Testis (tissue), 3 donors: ENCODE measurements around the gene STAT4. TPM values are rescaled to one million over a fixed set of nuclear protein-coding genes. Genes with fewer than 3 reads are reported as not detected.

Experiments used
- DNase-seq: peaks from one replicate; pipeline ENCODE4 v3.0.0-alpha.2; 2019
- H3K27ac ChIP-seq, 2 donors: fragments of 200-600 bp; sonication (generic); one replicate each; pipeline ENCODE4 v1.5.1; 2019
- H3K27me3 ChIP-seq: fragments of 200-600 bp; sonication (generic); one replicate; pipeline ENCODE4 v1.5.1; 2019
- H3K36me3 ChIP-seq: fragments of 200-600 bp; sonication (generic); one replicate; pipeline ENCODE4 v1.5.1; 2017; ENCODE audit warnings: low read depth; ENCODE audit errors: missing control alignments
- H3K4me1 ChIP-seq: fragments of 200-600 bp; sonication (generic); one replicate; pipeline ENCODE4 v1.5.1; 2019
- H3K4me3 ChIP-seq, 2 donors: fragments of 200-600 bp; sonication (generic); one replicate each; pipeline ENCODE4 v1.5.1; 2017 to 2019
- H3K9me3 ChIP-seq: fragments of 200-600 bp; sonication (generic); one replicate; pipeline ENCODE4 v1.5.1; 2017
- CTCF ChIP-seq, 3 experiments: fragments of 450-650 bp in 2 of 3; fragments of 200-600 bp in 1 of 3; sonication (generic) in 1 of 3; IDR thresholded peaks; one replicate each; pipeline ENCODE4 v1.5.1; 2016 to 2019; ENCODE audit warnings: antibody characterized with exemption in 3 of 3, mild to moderate bottlenecking in 2 of 3, moderate library complexity in 1 of 3
- POLR2A ChIP-seq: fragments of 450-650 bp; IDR thresholded peaks from one replicate; pipeline ENCODE4 v1.6.1; 2017; ENCODE audit warnings: antibody characterized with exemption, mild to moderate bottlenecking, moderate library complexity
- WGBS, 2 donors: methylation state at CpG; one replicate each; pipeline ENCODE4 v1.1.5; 2018; 5-methylcytosine and 5-hydroxymethylcytosine counted together
- intact Hi-C: fragments of 100-400 bp; cut with DNase I; formaldehyde crosslinking; loops from one replicate; pipeline ENCODE4 v1.15.1; 2023; ENCODE audit warnings: low total_unique reads
- polyA plus RNA-seq: library from polyadenylated mRNA; stranded (reverse); fragments of 350-450 nt; fragmentation: Illumina TruSeq; extraction: RNeasy Lipid Tissue Mini Kit (QIAGEN cat#74804); gene quantifications from one replicate; pipeline ENCODE4 v1.2.3, GENCODE V29; 2014; ENCODE audit warnings: low read depth, low replicate concordance; ENCODE audit not compliant: insufficient read depth
- total RNA-seq, 2 donors: library from RNA; depleted of rRNA; stranded (reverse); fragments of >200 nt; gene quantifications; one replicate each; pipeline ENCODE4 v1.2.3, GENCODE V29; 2016

Gene STAT4
- total and polyA plus RNA-seq, 3 donors from 2014 or later: 23.0 to 59.4 (median 36.4) TPM

- Histone ChIP-seq H3K4me3 (no peak overlapping the region), H3K27ac (no peak overlapping the region), H3K27me3 (no peaks in the 10 kb centered on the region), H3K36me3 (no peaks in the 10 kb centered on the region), H3K4me1 (no peaks in the 10 kb centered on the region), H3K9me3 (no peaks in the 10 kb centered on the region)
- WGBS, 2 donors: 93 to 100% methylated on average over 3 of the region's 3 CpGs
- no peak for DNase-seq
- intact Hi-C loops: no loop called here
- TF ChIP-seq CTCF (IDR thresholded peaks at IDR 0.05): no peak
- no peak for TF ChIP-seq POLR2A
These were observed 102.7 kb downstream of the STAT4 start for GRCh38 chr2:191048073-191048472.

- Histone ChIP-seq H3K27me3 (no peaks in the 10 kb centered on the region), H3K27ac (no peak overlapping the region), H3K4me1 (no peaks in the 10 kb centered on the region), H3K4me3 (no peak overlapping the region), H3K36me3 (no peaks in the 10 kb centered on the region), H3K9me3 (no peaks in the 10 kb centered on the region)
- WGBS, 2 donors: 89 to 98% methylated on average over 1 of the region's 1 CpG
- no peak for DNase-seq
- intact Hi-C loops: no loop called here
- TF ChIP-seq POLR2A (no peak), CTCF (IDR thresholded peaks at IDR 0.05) (no peak)
These were observed 105.7 kb downstream of the STAT4 start for GRCh38 chr2:191045141-191045540.

GRCh38 chr2:191043438-191043837 lies 107.4 kb downstream of the STAT4 start:
- Histone ChIP-seq H3K4me1 (no peaks in the 10 kb centered on the region), H3K36me3 (no peaks in the 10 kb centered on the region), H3K27ac (no peak overlapping the region), H3K4me3 (no peak overlapping the region), H3K9me3 (no peaks in the 10 kb centered on the region), H3K27me3 (no peaks in the 10 kb centered on the region)
- DNase-seq: no peak
- intact Hi-C loops: no loop called here
- 93 to 95% methylated on average over 3 of the region's 3 CpGs for WGBS, 2 donors
- TF ChIP-seq POLR2A: no peak
- no peak for TF ChIP-seq CTCF (IDR thresholded peaks at IDR 0.05)

GRCh38 chr2:191041418-191042161 lies 109.2 kb downstream of the STAT4 start:
- no peak for DNase-seq

More at GRCh38 chr2:191041418-191042161, 109.2 kb downstream of the STAT4 start:
- WGBS, 2 donors: 84 to 97% methylated on average over 3 of the region's 3 CpGs
- Histone ChIP-seq H3K27ac (no peak overlapping the region), H3K36me3 (no peaks in the 10 kb centered on the region), H3K27me3 (no peaks in the 10 kb centered on the region), H3K9me3 (no peaks in the 10 kb centered on the region), H3K4me1 (no peaks in the 10 kb centered on the region), H3K4me3 (no peak overlapping the region)
- intact Hi-C loops: no loop called here
- TF ChIP-seq CTCF (IDR thresholded peaks at IDR 0.05) (no peak), POLR2A (no peak)
